Subcutaneous adipose tissue (tissue), 4 donors: ENCODE results near the gene NR3C2. TPM values are rescaled to one million over a fixed set of nuclear protein-coding genes. Genes with fewer than 3 reads are reported as not detected.

Experiments used
- total RNA-seq, 4 donors: library from RNA; depleted of rRNA; stranded (reverse); fragments of >200 nt; gene quantifications; one replicate each; pipeline ENCODE4 v1.1.0, GENCODE V29; 2016
- TF ChIP-seq, protein P1 (sequence below): fragments of 450-650 bp; IDR thresholded peaks from one replicate; pipeline ENCODE4 v1.5.1; 2016; ENCODE audit warnings: low read depth, mild to moderate bottlenecking, control low read depth, antibody characterized with exemption, moderate library complexity

Gene NR3C2
- total RNA-seq, 4 donors from 2014 or later, result 7.5 to 17.0 (median 8.9) TPM

DNA sequence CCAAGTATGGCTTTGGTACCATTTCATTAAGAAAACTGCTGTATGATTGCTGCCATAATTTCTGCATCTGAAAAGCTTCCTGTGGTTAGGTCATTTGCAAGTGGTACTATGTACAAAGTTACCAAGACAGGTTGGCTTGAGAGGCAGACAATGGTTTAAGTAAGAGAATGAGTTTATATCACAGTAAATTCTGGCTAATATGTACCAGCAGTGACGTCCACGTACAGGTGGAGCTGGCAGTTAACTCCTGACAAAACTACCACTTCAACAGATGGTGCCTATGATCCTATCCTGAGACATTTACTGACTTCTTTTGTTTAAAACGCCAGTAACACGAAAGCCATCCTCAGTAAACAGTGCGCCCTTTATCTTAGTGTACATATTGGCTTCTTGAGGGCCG is 198.4 kb downstream of the NR3C2 start:
- TF ChIP-seq, protein P1, sequence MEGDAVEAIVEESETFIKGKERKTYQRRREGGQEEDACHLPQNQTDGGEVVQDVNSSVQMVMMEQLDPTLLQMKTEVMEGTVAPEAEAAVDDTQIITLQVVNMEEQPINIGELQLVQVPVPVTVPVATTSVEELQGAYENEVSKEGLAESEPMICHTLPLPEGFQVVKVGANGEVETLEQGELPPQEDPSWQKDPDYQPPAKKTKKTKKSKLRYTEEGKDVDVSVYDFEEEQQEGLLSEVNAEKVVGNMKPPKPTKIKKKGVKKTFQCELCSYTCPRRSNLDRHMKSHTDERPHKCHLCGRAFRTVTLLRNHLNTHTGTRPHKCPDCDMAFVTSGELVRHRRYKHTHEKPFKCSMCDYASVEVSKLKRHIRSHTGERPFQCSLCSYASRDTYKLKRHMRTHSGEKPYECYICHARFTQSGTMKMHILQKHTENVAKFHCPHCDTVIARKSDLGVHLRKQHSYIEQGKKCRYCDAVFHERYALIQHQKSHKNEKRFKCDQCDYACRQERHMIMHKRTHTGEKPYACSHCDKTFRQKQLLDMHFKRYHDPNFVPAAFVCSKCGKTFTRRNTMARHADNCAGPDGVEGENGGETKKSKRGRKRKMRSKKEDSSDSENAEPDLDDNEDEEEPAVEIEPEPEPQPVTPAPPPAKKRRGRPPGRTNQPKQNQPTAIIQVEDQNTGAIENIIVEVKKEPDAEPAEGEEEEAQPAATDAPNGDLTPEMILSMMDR, result no peak

- TF ChIP-seq, protein P1, result no peak
Measured at GRCh38 chr4:148240241-148240640, 202.0 kb downstream of the NR3C2 start.

DNA sequence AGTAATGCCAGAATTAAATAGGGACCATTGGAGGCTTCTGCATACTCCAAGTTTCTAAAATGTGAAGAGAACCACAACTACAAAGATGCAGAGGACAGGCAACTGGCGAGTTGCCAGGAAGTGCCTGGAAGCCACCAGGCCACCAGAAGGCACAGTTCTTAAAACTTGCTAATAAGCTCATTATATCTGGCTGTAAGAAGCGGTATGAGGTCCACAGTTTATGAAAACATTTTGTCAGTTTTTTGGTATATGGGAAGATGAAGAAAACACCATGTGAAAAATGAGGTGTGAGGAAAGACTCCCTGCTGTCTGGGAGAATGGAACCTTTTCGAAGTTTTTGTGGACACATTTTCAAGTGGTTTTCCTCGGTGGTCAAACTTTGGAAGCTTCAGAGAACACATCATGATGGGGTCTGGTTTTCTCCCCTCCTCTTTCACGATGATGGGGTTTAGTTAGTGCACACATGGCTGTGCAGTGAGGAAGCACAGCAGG is 202.7 kb downstream of the NR3C2 start:
- TF ChIP-seq, protein P1, result no peak

DNA sequence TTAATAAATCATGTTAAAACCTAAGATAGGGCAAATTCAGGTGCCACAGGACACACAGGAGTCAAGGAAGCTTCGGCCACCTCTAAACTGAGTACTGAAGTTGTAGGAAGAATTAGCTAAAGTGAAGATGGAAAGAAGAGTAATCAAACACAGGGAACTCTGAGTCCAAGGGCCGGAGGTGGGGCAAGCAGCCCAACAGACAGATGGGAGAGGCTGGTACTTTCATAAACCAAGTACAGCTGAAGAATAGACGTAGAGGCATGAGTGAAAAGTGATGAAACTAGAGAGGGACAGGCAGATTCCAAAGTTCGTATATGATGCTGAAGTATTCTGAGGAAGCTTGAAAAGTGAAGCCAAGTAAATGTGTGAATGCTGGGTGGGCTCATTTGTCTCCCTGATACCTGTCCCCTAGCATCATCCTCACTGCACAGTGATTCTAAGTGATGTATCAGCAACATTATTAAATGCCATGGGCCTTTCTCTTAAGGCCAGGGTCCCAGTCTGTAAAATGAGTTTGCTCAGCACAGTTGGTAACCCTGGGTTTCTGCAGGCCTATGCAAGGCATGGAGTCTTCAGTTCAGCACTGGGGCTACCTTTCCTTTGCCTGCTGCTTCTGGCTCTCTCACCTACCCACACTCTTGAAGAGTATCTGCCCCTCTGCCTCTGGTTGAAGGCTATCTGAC is 203.3 kb downstream of the NR3C2 start:
- TF ChIP-seq, protein P1, result no peak

DNA sequence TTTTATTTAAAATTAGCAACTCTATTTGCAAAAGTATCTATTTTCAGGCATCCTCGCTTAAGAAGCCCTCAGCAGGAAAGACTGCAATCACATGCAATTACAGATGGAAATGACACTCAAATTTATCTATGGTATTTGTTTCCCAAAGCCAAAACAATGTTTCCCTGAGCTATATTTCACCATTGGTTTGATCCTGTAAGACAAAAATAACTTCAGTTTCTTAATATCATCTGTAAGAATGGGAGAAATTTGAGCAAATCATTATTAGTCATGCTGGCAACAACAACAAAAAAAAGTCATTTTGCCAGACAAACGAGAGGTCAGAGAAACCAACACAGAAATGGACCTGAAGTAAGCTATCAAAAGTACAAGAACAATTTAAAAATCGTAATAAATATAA is 204.1 kb downstream of the NR3C2 start:
- TF ChIP-seq, protein P1, result no peak

- TF ChIP-seq, protein P1, result no peak
Measured at GRCh38 chr4:148235809-148236208, 206.4 kb downstream of the NR3C2 start.

GRCh38 chr4:148229798-148230197 is 212.4 kb downstream of the NR3C2 start:
- TF ChIP-seq, protein P1, result no peak
